IPS-15b (cell line): ENCODE measurements around the gene HNRNPC.

ENCODE experiments used
- H3K27me3 ChIP-seq: one replicate; pipeline ENCODE4 v1.6.1; 2013; ENCODE audit warnings: low read length; ENCODE audit not compliant: control insufficient read depth, insufficient read depth
- H3K36me3 ChIP-seq: one replicate; pipeline ENCODE4 v1.6.1; 2013; ENCODE audit warnings: low read length; ENCODE audit not compliant: control insufficient read depth, insufficient read depth
- H3K4me1 ChIP-seq: one replicate; pipeline ENCODE4 v1.6.1; 2013; ENCODE audit warnings: mild to moderate bottlenecking, low read length; ENCODE audit not compliant: control insufficient read depth, insufficient read depth
- H3K4me3 ChIP-seq: one replicate; pipeline ENCODE4 v1.5.1; 2013; ENCODE audit warnings: low read depth, low read length
- H3K9ac ChIP-seq: one replicate; pipeline ENCODE4 v1.6.1; 2013; ENCODE audit warnings: low read depth, mild to moderate bottlenecking, low read length
- H3K9me3 ChIP-seq: one replicate; pipeline ENCODE4 v1.6.1; 2013; ENCODE audit warnings: mild to moderate bottlenecking, low read length; ENCODE audit not compliant: control insufficient read depth, insufficient read depth

Gene HNRNPC

GRCh38 chr14:21163871-21164291 is 105.4 kb downstream of the HNRNPC start:
- Histone ChIP-seq H3K4me3 (no peak overlapping the region), H3K36me3 (no peaks in the 10 kb centered on the region), H3K27me3 (peaks cover 5% of the 10 kb centered on the region), H3K9me3 (no peaks in the 10 kb centered on the region), H3K4me1 (no peaks in the 10 kb centered on the region), H3K9ac (no peak overlapping the region)

DNA sequence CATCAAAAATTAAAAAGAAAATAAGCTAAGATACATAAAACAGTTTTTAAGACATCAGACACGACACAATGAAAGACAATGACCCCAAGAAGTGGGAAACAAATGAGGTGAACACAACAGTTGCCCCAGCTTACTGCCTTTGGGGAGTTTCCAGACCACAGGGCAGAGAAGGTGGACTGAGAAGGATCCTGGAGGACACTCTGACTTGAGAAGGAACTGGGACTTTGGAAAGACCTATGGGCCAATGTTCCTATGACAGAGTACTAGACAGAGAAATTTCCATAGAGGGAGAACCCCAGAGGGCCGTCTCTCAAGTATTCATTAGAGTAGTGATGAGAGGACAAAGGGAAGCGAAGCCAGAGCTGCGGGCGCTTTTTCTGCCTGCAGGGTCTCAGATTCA is 107.2 kb downstream of the HNRNPC start:
- H3K4me1 ChIP-seq, result no peaks in the 10 kb centered on the region

DNA sequence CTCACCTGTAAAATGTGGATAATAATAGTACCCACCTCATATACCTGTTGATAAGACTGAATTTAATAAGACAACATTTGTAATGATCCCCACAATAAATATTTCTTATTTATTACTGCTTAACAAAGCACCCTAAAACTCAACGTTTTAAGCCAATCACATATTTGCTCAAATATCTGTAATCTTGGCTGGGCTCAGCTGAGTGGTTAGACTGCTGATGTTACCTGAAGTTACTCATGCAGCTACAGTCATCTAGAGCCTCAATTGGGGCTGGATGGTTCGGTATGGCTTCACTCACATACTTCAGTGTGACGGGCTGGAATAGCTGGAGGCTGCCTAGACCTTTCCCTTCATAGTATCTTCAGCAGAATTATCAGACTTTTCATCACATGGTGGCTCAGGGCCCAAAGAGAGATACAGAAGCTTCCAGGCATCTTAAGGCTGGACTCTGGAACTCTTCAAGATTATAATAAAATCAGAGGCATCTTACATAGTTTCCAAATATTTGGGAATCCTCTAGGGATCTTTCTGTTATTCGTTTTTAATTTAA is 109.1 kb downstream of the HNRNPC start:
- peaks cover 10% of the 10 kb centered on the region for H3K27me3 ChIP-seq
- H3K9me3 ChIP-seq, result no peaks in the 10 kb centered on the region
- H3K36me3 ChIP-seq, result no peaks in the 10 kb centered on the region
- H3K9ac ChIP-seq, result no peak overlapping the region
- no peak overlapping the region for H3K4me3 ChIP-seq
- H3K4me1 ChIP-seq, result no peaks in the 10 kb centered on the region

More for the DNA sequence above, 107.2 kb downstream of the HNRNPC start:
- Histone ChIP-seq H3K4me3 (no peak overlapping the region), H3K9ac (no peak overlapping the region), H3K36me3 (no peaks in the 10 kb centered on the region), H3K27me3 (peaks cover 6% of the 10 kb centered on the region), H3K9me3 (no peaks in the 10 kb centered on the region)
